SH-SY5Y (cell line): Measurements from ENCODE around the gene DOCK10.

Source experiments
- GATA2 ChIP-seq: IDR thresholded peaks from 2 replicates; pipeline ENCODE4 v1.6.1; 2011; ENCODE audit warnings: mild to moderate bottlenecking, low read depth, low read length
- GATA3 ChIP-seq: IDR thresholded peaks from 2 replicates; pipeline ENCODE4 v1.6.1; 2011; ENCODE audit warnings: low read depth, mild to moderate bottlenecking, low read length, moderate library complexity

DNA sequence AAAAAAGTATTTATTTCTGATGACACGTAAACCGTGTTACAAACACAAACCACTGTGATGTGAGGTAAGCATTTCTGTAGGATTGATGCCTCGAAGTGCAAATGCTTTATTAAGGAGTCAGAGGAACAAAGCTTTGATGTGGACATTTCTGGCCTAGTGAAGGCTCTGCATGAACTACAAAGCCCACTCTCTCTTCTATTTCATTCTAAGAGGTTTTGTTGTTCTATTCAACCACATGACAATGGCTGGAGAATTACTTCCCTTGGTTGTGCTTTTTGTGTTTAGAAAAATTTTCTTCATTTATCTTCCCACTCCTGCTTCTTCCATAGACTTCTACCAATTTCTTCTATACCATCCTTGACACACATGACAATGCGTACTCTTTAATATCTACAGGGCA is 200.4 kb downstream of the DOCK10 start:
- TF ChIP-seq GATA3 (no peak), GATA2 (no peak)
